HG03135 (cell line): ENCODE data around the gene CMKLR1.

Source experiments
- ATAC-seq: cut with Tn5 transposase; IDR thresholded peaks from one replicate; pipeline ENCODE4 v1.9.1; 2021; ENCODE audit warnings: mild to moderate bottlenecking, moderate library complexity; ENCODE audit not compliant: unreplicated experiment

Gene CMKLR1

DNA sequence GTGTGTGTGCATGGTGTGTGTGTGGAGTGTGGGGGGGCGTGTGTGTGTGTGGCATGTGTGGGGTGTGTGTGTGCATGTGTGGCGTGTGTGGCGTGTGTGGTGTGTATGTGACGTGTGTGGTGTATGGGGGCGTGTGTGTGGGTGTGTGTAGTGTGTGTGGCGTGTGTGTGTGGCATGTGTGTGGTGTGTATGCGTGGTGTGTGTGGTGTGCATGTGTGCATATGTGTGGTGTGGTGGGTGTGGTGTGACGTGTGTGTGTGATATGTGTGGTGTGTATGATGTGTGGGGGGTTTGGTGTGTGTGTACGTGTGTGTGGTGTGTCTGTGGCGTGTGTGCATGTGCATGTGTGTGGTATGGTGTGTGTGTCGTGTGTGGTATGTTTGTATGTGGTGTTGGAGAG lies 24.1 kb upstream of the CMKLR1 start:
- no peak for ATAC-seq

DNA sequence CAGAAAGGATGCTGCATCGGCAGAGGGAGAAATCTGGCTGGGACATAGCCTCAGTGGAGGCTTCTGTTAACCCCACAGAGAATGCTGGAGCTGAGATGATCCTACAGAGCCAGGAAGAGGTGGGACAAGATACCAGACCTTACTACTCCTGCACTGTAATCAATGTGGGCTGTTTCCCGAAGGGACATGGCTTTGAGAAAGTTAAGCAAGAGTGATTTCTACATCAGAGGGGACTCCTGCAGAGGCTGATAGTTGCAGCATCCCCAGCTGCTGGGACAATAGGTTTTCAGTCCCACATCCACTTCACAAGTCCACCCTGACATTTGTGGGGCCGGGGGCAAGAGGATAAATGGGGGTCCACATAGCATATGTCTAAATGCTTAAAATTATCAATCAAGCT lies 22.5 kb upstream of the CMKLR1 start:
- ATAC-seq = no peak

GRCh38 chr12:108360487-108360886 lies 21.4 kb upstream of the CMKLR1 start:
- ATAC-seq = peak; percentile 60

GRCh38 chr12:108360057-108360456 lies 20.9 kb upstream of the CMKLR1 start:
- ATAC-seq = no peak

DNA sequence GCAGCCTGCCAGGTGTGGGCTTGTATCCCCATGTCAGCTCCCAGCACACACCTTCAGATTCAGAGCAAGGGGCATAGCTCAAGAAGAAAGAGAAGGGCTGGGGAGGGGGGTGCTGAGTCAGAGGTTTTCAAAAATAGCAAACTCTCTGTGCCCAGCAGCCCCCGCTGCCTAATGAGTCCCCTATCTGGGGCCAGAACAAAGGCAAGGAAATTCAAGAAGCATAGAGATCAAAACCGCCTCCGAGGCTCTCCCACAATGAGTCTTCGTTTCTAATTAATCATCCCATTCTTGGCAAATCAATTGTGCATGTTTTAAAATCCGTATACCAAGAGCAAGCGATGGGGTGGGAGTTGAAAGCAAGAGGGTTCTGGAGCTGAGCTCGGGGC lies 19.5 kb upstream of the CMKLR1 start:
- no peak for ATAC-seq

DNA sequence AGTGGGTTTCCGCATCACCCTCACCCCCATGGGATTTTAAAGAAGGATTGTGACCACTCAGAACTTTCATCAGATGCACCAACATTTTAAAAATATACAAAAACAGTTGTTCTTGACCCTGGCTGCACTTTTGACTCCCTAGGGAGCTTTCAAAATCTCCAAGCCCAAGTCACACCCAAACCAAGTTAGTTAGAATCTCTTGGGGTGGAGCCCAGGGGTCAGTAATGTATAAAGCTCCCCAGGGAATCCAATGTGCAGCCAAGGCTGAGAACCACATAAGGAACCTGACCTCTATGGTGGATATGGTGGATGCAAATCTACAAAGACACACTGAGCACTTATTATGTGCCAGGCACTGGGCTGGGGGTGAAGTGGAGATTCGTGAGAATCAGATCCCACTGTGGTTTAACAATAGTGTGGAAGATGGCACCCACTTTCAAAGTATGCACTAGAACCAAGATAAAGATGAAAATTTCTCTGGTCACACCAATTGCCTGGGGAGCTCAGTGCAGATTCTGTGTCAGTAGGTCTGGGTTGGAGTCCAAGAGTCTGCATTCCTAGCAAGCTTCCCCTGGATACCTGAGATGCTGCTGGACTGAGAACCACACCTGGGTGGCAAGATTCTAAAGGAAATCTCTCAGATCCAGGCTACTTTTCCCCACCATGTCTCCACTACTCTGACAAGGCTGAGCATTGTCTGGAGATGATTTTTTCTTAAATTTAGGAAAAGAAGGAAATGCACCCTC lies 18.9 kb upstream of the CMKLR1 start:
- no peak for ATAC-seq

DNA sequence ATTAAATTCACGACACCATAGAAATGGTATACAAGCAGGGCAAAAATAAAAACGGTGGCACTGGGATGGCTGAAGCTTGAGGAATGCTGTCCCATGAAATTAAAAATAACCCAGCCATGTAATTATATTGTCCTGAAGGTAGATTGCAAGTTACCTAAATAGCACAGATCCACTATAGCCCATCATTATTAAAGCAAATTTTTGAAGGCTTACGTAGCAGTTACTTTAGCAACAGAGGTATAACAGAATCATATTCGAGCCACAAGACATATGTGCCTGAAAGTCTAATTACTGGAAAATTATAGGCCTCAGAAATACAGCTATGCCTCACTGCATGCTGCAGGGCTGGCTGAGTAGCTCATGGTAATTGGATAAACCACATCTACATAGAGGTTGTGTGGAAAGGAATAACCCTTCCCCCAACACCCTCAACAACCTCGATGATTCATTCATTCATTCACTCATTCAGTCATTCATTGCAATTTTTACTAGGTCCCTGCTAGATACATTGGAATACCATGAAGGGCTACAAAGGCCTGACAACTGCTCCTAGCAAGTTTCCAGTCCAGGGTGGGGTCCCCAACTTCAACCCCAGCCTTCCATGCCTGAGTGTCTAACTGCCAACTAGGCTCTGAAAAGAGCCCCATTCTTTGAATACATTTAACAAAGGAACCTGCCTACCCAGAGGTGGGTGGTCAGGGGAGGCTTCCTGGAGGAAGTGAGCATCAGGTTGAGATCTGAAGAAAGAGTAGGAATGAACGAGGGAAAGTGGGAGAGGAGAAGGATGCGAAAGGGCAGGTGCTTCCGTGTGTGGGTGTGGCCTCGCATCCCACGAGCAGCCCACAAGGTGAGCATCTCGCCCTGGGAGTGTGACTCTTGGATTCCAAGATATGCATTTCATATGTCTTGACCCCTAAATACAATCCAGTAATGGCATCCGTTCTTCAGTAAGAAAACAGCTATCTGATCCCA lies 18.0 kb upstream of the CMKLR1 start:
- ATAC-seq = no peak

- no peak for ATAC-seq
These were observed 16.0 kb upstream of the CMKLR1 start for GRCh38 chr12:108355069-108355468.

- no peak for ATAC-seq
These were observed 13.5 kb upstream of the CMKLR1 start for GRCh38 chr12:108352591-108352990.

- no peak for ATAC-seq
These were observed 11.4 kb upstream of the CMKLR1 start for GRCh38 chr12:108350511-108350910.

- ATAC-seq = no peak
These were observed 10.2 kb upstream of the CMKLR1 start for GRCh38 chr12:108349278-108349688.

DNA sequence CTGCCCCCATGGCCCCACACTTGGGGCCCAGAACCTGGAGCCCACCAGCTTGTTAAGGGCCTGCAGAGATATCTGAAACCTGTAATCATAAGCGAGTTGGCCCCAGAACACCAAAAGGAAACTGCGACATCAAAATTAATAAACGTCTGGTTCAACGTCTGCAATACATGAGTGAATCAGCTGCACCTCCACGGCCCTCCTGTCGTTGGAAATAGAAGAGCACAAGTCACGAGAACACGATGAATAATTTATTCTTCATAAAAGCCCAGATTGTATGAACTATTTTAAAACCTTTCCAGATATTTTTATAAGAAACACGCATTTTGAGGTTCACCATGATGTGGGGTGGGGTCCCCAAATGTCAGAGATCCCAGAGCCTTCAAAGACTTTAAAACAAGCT lies 9.7 kb upstream of the CMKLR1 start:
- no peak for ATAC-seq

DNA sequence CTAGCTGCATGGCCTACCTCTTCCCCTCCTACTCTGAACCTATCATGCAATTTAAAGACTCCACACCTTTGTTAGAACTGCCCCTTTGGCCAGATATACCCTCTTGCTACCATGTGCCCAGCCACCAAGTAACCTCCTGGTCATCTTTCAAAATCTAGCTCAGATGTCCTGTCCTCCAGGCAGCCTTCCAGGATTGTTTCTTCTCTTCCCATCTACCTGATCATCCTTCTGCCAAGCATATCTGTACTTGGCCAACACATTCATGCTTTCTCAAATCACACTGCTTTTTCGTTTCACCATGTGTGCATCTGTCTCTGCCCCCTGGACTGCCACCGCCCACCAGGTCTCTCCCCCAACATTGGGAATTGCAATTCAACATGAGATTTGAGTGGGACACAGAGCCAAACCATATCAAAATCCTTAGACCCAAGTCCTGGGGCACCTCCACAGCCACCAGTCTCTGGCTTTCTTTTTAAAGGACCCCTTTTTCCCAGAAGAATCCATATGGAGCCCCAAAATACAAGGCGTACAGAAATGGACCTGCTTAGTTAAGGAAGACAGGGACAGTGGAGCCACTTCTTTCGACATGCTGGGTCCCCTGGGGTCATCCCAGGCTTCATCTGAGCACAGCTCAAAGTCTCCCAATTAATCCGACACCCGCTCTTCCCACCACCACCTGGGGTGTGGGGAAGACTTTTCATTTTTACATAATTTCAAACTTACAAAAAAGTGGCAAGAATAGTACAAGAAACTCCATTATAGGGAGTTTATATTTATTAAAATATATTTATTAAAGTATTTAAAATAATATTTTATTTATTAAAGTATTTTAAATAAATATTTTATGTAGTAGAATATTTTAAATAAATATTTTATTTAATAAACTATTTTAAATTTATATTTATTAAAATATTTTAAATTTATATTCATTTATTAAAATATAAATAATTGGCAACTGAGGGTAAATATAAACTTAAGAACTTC lies 7.9 kb upstream of the CMKLR1 start:
- no peak for ATAC-seq

- no peak for ATAC-seq
These were observed 6.9 kb upstream of the CMKLR1 start for GRCh38 chr12:108345716-108346633.

DNA sequence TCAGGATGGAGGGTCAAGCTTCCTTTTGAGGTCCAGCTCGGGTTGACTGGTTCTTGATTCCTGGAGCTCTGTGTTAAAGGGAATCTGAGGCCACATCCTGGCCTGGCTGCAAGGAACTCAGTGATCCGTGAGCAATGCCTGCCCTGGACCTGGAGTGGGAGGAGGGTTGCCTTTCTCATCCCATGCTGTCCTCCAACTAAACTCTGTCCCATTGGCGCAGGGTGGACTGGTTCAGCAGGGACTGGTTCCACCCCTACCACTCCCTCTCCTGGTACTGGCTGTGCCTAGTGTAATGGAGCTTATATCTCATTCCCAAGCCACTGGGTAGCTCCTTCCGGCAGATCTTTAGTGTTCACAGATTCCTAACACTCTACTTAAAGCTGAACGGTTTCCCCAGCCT lies 3.9 kb upstream of the CMKLR1 start:
- ATAC-seq = no peak

DNA sequence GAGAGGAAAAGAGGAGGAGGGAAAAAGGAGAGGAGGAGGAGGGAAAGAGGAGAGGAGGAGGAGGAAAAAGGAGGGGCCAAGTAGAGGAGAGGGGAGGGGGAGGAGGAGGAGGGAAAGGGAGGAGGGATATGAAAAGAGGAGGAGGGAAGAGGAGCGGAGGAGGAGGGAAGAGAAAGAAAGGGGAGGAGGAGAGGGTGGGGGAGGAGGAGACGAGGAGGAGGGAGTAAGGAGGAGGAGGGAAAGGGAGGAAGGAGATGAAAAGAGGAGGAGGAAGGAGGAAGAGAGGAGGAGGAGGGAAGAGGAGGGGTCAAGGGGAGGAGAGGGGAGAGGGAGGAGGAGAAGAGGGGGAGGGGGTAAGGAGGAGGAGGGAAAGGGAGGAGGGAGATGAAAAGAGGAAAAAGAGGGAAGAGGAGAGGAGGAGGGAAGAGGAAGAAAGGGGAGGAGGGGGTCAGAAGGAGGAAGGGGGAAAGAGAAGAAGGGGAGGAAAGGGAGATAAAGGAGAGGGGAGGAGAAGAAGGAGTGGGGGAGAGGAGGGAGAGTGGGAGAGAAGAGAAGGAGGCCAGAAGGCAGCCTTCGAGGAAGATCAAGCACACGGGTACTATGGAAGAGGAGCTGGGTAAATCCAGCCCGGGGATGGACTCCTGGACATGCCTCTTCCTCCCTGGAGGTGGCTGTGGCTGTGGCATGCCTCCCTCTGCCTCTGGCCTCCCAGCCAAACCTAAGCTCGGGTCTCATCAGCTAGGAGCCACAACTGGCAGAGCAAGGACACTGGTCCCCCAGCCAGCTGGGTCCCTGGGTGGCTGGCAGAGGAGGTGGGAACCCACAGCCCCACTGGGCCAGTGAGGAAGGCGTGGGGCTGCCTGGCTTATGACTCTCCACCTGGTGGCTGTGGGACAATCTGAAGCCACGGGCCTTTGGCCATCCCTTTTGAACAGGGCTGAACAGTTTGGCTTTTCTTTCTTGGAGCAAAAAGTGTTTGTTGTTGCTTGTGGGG lies 3.0 kb upstream of the CMKLR1 start:
- ATAC-seq = no peak

- ATAC-seq = no peak
These were observed 2.2 kb upstream of the CMKLR1 start for GRCh38 chr12:108341356-108341755.

DNA sequence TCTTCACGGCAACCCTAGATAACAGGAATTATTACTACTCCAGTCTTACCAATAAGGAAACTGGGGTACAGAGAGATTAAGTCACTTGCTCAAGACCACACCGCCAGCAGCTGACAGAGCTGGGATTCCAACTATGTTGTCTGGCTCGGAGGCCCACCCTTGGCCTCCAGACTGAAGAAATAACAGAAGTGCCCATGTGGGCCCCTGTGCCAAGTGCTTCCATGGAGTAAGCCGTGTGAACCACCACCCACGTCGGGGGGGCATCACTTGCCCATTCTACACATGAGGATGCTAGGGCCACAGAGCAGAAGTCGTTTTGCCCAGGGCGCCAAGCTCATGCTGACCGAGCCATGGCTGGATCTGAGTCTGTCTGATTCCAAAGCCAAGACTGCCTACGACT lies 926 bp upstream of the CMKLR1 start:
- ATAC-seq = no peak
